Activated gamma-delta T cell (primary cell): Measurements from ENCODE around the gene SKP2.
"Not testable (repeated sequence)": the region's sequence is repeated elsewhere in the genome, so short reads cannot be mapped to it uniquely, and the experiment has no call there.

Source experiments
- DNase-seq: peaks from one replicate; lab custom pipeline; 2025; lab: John Stamatoyannopoulos, UW
- total RNA-seq, 2 donors: gene quantifications; one replicate each; lab custom pipeline; 2026; lab: John Stamatoyannopoulos, UW

Gene SKP2
- total RNA-seq = 47.8 to 64.0 reads per million in 2 donors

GRCh38 chr5:36151434-36152323, at the start of gene SKP2, which contains the start of gene LMBRD2:
Gene SKP2 (plus strand): TSS chr5:36152111. CDS start chr5:36152263, 152 bp downstream.
Gene LMBRD2 (minus strand): TSS chr5:36151887. CDS start chr5:36143349, 8,538 bp downstream.
- DNase-seq = peak; percentile 88

GRCh38 chr5:36105819-36106218, 46.1 kb upstream of the SKP2 start:
- DNase-seq = no peak

- DNase-seq = no peak
These were observed 43.0 kb upstream of the SKP2 start for GRCh38 chr5:36108758-36109460.

GRCh38 chr5:36111238-36111637, 40.7 kb upstream of the SKP2 start:
- DNase-seq = no peak

GRCh38 chr5:36125868-36126267, 26.0 kb upstream of the SKP2 start:
- DNase-seq = no peak

GRCh38 chr5:36128795-36129194, 23.1 kb upstream of the SKP2 start:
- no peak for DNase-seq

- DNase-seq = not testable (repeated sequence)
These were observed 22.2 kb upstream of the SKP2 start for GRCh38 chr5:36129666-36130065.

GRCh38 chr5:36133009-36133408, 18.9 kb upstream of the SKP2 start:
- DNase-seq = not testable (repeated sequence)

GRCh38 chr5:36135988-36136387, 15.9 kb upstream of the SKP2 start:
- DNase-seq = no peak

GRCh38 chr5:36136581-36136980, 15.3 kb upstream of the SKP2 start:
- DNase-seq = no peak

GRCh38 chr5:36138900-36139683, 12.8 kb upstream of the SKP2 start:
- DNase-seq = no peak

- no peak for DNase-seq
These were observed 6.6 kb upstream of the SKP2 start for GRCh38 chr5:36145311-36145710.

GRCh38 chr5:36146390-36146789, 5.5 kb upstream of the SKP2 start:
- no peak for DNase-seq

- no peak for DNase-seq
These were observed 4.2 kb upstream of the SKP2 start for GRCh38 chr5:36147681-36148080.

- DNase-seq = peak; percentile 19
These were observed 1.1 kb upstream of the SKP2 start for GRCh38 chr5:36150676-36151433.

GRCh38 chr5:36152324-36153297, 700 bp downstream of the SKP2 start:
- DNase-seq = no peak

- no peak for DNase-seq
These were observed 1.4 kb downstream of the SKP2 start for GRCh38 chr5:36153298-36153677.

GRCh38 chr5:36153726-36154125, 1.8 kb downstream of the SKP2 start:
- DNase-seq = no peak

- DNase-seq = no peak
These were observed 3.4 kb downstream of the SKP2 start for GRCh38 chr5:36155291-36155690.

- DNase-seq = no peak
These were observed 4.2 kb downstream of the SKP2 start for GRCh38 chr5:36156121-36156601.
